GM13977 (cell line): ENCODE data around the gene PIP5K1C.

ENCODE experiments used
- DNase-seq: peaks from one replicate; pipeline ENCODE4 v3.0.0; 2012; ENCODE audit warnings: low spot score
- in situ Hi-C: fragments of 300-500 bp; cut with MboI; formaldehyde crosslinking; loops from one replicate; pipeline ENCODE4 v1.12.0; 2022; ENCODE audit warnings: low sequenced_read_pairs, low pct_unique_long_range_greater_than_20kb, mixed read lengths, inconsistent platforms; ENCODE audit not compliant: unreplicated experiment
- TF ChIP-seq, protein P1 (sequence below): IDR thresholded peaks from 2 replicates; pipeline ENCODE4 v1.5.1; 2012; ENCODE audit warnings: mild to moderate bottlenecking, control low read depth; ENCODE audit not compliant: insufficient read depth; ENCODE audit errors: extremely low read depth, missing control alignments

PIP5K1C gene

DNA sequence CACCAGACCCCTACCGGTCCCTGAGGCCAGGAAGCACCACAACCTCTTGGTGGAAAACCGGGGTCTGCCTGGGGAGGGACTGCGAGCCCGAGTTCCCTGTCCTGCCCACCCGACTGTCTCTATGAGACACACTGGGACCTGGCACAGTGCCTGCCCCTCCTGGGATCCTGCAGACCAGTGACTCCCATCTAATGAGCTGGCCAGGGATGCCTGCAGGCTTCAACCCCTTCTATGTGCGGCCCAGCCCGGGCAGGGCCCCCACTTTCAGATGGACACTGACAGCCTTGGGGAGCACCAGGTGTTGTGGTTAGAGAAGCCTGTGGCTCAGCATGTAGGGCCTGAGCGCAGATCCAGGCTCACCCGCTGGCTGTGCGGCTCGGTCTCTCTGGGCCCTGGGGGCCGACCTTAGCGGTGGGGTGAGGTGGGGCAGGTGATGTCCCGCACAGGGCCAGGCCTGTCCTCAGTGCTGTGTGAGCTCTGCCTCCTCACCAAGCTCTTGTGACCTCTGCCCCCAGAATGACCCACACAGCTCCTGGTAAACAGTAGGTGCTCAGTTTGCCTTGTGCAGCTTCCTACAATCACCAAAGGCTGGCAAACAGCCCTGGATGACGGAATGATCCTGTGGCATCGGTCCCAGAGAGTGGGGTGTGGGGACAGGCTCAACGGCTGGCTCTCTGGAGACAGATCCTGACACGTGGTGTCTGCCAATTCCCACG is 55.8 kb downstream of the PIP5K1C start:
- TF ChIP-seq, protein P1, sequence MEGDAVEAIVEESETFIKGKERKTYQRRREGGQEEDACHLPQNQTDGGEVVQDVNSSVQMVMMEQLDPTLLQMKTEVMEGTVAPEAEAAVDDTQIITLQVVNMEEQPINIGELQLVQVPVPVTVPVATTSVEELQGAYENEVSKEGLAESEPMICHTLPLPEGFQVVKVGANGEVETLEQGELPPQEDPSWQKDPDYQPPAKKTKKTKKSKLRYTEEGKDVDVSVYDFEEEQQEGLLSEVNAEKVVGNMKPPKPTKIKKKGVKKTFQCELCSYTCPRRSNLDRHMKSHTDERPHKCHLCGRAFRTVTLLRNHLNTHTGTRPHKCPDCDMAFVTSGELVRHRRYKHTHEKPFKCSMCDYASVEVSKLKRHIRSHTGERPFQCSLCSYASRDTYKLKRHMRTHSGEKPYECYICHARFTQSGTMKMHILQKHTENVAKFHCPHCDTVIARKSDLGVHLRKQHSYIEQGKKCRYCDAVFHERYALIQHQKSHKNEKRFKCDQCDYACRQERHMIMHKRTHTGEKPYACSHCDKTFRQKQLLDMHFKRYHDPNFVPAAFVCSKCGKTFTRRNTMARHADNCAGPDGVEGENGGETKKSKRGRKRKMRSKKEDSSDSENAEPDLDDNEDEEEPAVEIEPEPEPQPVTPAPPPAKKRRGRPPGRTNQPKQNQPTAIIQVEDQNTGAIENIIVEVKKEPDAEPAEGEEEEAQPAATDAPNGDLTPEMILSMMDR = no peak
- DNase-seq = no peak
- in situ Hi-C loops = no loop called here

DNA sequence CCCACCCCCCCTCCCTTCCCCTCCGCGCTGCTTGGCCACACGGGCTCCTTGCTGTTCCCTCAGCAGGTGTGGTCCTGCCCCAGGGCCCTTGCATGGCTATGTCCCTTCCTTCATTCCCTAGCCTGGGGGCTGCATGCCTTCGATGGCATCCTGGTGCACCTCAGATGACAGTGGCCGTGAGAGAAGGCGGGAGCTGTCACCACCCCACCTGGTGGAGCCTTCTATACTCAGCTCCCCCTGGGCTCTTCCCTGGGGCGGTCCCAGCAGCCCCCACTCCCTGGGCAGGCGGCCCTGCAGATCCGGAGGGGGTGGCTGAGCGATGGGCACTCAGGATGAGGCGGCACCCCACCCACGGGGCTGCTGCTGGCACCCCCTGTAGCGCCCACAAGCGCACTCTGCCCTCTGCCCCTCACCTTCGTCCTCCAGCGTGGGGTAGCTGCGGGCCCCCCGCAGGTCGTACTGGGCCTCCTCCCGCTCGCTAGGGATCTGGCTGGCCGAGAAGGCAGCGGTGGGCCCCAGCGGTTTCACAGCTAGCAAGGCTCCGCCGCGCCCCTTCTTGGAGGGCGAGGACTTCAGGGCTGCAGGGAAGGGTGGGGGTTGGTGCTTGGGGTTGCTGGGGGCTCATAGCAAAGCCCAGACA is 56.5 kb downstream of the PIP5K1C start:
- DNase-seq = no peak
- TF ChIP-seq, protein P1 = no peak
- in situ Hi-C loops = no loop called here

DNA sequence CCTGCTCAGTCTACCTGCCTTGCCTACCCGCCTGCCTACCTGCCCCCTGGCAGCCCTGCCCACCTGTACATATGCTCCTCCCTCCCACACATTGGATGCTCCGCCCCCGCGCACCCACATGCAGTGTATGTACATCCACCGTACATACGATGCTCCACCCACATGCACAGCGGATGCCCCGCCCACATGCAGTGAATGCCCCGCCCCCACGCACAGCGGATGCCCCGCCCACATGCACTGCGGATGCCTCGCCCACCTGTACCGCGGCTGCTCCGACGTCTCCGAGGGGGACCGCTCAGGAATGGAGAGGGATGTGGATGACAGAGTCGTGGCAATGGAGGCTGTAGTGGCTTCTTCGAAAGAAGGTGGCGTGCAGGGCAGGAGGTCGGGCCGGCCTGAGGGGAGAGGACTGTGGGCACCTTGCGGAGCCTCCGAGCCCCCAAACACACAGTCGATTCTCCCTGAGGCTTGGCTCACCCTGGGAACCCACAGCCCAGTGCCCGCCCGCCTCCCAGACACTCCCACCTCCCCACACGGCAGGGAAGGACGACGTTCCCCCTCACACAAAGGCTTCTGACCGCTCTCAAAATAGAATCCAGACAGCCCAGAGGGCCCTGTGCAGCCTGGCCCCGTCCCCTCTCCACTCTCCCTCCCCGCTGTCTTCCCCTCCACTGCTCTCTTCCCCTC is 57.1 kb downstream of the PIP5K1C start:
- no peak for DNase-seq
- TF ChIP-seq, protein P1 = no peak
- in situ Hi-C loops = no loop called here

DNA sequence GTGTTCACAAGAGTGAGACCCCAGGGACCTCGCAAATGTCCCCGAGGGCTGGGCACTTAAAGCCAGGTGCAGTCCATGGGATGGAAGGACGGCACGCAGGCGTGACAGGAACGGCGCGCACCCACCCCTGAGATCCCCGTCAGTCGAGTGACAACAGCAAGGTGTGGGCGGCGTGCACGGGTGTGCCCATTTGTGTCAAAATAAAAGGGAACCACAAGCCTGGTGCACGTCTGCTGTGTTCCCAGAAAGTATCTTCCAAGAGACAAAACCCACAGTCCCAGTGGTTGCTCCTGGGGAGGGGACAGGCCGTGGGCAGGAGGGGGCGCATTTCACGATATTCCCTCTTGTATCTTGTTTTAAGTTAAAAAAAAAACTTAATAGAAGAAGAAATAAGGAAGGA is 58.0 kb downstream of the PIP5K1C start:
- no peak for DNase-seq
- in situ Hi-C loops = no loop called here
- TF ChIP-seq, protein P1 = no peak

DNA sequence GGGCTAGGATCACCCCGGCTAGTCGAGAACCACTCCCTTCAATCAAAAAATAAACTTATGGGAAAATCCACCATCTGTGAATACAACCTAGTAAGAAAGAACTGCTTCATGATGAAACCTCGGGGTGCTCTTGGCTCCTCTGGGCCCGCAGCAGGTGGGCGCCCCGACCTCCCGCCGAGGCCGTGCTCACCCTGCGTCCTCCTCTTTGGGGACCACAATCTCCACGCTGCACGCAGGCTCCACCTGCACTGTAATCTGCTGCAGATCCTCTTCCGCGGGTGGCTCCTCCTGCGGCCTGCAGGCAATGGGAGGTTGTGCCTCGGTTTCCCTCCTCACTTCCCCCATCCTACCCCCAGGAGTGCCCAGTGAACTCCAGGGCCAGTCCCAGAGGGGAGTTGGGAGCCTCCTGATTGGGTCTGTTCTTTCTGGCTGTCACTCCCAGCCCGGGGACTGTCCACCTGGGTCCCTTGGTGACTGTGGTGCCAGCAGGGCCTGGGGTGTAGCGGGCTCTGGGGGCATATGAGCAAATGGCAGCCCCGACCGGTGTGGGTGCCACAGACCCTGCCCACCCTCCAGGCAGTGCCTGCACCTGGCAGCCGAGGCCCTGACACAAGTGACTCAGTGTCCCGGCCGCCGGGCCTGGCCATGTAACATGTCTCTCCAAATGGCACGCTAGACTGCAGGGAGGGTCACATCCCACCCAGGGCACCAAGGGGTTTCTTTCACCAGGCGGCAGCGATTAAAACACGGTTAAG is 58.6 kb downstream of the PIP5K1C start:
- TF ChIP-seq, protein P1 = no peak
- no peak for DNase-seq
- in situ Hi-C loops = no loop called here

DNA sequence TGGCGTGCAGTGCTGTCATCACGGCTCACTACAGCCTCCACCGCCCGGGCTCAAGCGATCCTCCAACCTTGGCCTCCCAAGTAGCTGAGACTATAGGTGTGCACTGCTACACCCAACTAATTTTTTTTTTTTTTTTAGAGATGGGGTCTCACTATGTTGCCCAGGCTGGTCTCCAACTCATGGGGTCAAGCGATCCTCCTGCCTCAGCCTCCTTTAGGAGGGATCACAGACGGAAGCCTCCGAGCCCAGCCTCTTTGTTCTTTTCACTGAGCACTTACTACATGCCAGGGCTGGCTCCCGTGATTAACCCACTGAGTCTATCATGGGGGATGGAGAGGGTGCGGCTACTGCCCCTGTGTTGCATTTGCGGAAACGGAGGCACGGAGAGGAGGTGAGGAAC is 60.8 kb downstream of the PIP5K1C start:
- TF ChIP-seq, protein P1 = no peak
- in situ Hi-C loops = no loop called here
- no peak for DNase-seq
